Hematopoietic multipotent progenitor cell (in vitro differentiated cells): Measurements from ENCODE around the gene TRIM71. TPM values are rescaled to one million over a fixed set of nuclear protein-coding genes. Genes with fewer than 3 reads are reported as not detected.

Experiments
- DNase-seq, 3 donors: peaks; one replicate each; pipeline ENCODE4 v3.0.0-alpha.2; 2011 to 2015; ENCODE audit warnings: low read depth in 2 of 3, low spot score in 2 of 3
- total RNA-seq: library from RNA; depleted of rRNA; stranded (reverse); fragments of >200 nt; gene quantifications from one replicate; pipeline ENCODE4 v1.2.3, GENCODE V29; 2012

The TRIM71 gene
- total RNA-seq, 1 donor: 0.81 TPM

DNA sequence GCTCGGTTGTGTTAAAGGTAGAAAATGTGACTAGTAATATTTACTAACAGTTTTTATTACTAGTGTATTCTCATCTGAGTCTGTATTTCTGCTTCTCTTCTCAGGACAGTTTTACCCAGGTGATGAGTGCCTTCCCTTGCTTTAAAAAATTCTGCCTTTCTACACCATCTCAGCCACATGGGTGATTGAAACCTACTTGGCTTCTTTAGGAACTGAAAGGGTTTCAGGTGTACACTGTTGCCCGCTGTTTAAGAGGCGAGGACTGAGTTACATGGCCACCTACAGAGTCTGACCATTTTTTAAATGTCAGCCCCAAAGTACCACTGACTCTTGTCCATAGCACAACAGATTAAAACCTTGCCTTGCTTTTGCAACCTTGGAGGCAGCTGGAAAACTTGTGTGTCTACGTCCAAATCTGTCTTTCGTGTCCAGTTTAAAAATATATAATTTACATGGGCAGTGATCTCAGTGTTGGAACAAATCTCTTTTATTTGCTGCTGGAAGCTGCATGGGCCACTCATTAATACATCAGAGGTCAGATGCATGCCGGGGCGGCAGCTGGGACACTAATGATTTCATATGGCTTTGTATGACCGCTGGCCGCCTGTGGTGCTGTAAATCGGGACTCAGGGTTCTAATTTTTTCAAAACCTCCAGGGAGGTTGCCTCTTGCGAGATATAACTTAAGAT, 44.6 kb downstream of the TRIM71 start:
- DNase-seq: no peak

DNA sequence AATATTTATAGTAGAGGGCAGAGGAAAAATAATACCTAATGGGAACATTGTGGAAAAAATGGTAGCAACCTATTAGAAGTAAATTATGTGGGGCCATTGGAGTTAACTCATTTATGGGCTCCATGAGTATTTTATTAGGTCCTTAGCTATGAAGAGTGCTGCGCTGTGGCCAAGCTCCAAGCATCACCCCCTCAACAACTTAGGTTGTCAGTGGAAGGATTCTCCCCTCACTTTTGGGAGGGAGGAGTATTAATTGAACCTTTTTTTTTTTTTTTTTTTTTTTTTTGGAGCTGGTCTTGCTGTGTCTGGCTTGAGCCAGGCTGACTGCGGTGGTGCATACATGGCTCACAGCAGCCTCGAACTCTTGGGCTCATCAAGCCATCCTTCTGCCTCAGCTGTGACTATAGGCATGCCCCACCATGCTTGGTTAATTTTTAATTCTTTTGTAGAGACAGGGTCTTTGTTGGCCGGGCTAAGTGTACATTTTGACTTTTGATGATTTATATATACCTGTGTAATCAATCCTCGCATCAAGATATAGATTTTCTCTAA, 45.2 kb downstream of the TRIM71 start:
- DNase-seq: no peak

DNA sequence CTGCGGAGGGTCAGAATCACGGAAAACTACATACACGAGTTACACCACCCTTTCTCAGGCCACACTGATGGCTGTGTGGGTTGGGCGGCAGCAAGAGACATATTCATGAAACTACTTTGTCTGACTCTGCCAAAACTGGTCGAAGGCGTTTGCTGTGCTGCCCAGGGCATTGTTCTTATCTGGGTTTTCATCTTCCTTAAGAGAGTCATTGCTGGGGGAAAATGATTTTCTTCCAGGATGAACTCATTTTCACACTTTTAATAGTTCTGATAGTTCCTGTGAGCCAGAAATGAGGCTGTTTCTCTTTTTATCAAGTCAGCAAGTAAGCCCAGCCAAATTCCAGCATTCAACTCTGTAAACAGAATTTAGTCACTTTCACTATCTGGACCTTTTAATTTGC, 47.6 kb downstream of the TRIM71 start:
- no peak for DNase-seq

DNA sequence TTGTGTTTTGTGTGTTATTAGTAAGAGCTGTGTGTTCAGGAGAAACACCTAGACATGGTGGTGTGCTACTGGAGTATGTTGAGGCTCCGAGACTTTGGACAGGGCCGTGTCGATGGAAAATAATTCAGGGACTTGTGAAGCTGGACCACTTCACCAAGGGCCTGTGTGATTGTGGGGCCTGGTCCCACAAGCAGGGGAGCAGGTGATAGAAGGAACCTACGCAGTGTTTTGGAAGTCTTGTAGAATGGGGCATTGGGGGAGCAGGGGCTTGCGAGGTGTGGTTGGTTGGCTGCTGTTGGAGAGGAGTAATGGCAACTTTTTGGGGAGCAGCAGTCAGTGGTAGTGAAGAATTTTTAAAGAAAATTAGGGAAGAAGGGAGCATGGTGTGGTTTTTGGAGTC, 48.7 kb downstream of the TRIM71 start:
- no peak for DNase-seq

DNA sequence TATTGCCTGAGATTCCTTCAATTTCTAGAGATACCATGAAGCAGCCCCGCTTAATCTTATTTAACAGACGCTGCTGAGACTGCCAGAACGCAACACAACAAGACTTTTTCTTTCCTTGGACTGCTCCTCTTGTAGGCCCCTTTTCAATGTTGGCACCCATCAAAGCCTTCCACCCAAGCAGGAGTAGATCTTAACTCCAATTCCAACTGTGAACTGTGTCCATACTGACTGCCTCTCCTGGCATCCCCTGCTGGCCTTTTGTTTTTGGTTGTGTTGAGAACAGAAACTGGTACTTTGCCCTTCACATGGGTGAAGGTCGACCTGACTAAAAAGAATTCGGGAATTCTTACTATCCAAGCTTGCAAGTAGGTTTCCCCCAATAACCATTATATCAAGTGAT, 50.2 kb downstream of the TRIM71 start:
- no peak for DNase-seq

DNA sequence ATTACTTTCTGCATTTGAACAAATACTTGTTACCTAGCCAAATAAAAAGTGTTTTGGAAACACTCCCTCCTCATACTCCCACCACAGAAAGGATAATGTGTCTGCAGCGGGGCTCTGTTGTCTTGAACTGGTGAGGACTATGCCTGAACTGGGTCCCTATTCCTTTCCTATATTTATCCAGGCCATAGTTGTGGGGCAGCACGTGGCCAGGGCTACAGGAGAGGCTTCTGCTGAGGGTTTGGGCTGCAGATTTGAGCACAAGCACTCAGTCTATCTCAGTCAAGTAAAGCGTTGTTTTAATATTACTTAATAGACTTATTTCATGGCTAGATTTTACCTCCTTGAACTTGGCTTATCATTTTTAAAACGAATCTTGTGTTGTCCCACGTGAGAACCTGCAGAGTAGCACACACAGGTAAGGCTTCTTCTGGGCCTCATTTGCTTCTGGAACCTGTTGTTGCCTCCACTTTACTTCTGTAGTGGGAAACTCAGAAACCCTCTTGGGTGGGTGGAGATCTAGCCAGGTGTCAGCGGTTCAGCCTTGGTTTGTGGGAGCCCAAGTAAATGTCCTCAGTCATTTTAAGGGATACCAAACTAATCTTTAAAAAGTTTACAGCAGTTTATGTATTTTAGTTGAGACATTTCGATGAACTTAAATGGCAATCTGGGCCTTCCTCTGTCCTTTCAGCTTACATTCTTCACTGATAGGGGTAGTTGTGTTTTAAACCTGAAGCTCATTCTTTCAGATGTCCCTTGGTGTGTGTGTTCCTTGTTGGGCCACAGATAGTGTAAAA, 51.1 kb downstream of the TRIM71 start:
- DNase-seq: no peak

DNA sequence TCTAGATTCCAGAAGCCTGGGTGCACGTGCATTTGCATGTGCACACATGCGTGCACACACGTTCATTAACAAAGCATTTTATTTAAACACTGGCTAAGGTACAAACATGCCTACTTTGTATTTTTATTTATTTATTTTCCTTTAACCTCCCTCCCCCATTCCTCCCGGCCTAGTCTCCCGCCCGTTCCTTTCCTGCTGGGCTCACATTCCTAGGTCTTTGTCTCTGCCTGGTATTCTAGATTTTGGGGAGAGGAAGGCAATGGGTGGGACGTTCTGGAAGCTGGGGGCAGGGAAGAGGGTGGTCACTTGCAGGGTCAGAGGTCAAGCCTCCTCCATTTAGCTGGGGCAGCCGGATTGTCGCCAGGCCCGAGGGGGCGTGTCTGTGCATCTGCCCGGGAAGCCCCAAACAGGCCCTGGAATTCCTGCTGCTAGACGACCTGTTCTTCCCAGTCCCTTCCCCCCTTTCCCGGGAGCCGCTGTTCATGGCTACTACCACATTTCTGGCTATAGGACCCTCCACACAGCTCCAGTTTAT, 51.8 kb downstream of the TRIM71 start:
- no peak for DNase-seq

DNA sequence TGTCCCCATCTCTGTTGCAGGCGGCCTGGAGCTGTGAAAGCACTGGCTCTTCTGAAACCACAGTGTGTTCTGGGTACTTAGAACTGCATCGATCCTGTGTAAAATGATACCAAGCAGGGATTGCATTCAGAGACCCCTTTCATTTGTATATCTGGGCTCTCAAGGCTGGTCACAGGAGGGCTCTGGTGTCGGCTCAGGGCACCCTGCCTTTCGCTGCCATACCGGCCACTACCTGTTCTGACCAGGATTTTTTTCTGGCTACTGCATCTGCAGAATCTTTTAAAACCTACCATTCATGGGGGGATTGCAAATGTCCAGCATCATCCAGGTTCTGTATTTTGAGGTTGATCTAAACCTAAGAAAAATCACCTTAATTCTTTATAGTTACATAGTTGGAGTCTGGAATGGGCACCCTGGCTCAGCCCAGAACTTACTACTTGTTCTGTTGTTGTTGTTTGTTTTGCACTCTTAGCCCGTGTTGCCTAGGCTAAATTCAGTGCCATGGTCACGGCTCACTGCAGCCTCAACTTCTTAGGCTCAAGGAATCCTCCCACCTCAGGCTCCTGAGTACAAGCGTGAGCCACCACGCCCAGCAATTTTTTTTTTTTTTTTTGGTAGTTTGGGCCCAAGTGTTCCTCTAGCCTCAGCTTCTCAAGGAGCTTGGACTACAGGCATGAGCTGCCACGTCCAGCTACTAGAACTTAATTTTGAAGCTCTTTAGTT, 52.7 kb downstream of the TRIM71 start:
- DNase-seq: no peak

DNA sequence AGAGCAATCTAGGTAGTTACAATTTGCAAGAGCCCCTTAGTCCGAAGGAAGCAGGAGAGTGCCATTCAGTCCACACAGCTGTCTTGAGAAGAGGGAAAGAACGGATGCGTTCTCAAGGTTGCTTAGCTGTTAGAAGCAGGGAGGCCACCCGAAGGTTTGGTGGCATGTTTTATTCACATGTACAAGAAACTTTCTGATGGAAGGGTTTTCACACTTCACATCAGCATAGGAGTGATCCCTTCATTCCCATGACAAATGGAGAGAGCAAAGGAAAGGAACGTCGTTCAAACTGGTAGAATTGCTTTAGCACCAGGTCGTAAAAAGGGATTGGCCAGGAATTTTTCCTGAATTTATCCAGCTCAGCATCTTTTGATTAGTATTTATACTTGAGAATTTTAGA, 53.5 kb downstream of the TRIM71 start:
- DNase-seq: no peak

DNA sequence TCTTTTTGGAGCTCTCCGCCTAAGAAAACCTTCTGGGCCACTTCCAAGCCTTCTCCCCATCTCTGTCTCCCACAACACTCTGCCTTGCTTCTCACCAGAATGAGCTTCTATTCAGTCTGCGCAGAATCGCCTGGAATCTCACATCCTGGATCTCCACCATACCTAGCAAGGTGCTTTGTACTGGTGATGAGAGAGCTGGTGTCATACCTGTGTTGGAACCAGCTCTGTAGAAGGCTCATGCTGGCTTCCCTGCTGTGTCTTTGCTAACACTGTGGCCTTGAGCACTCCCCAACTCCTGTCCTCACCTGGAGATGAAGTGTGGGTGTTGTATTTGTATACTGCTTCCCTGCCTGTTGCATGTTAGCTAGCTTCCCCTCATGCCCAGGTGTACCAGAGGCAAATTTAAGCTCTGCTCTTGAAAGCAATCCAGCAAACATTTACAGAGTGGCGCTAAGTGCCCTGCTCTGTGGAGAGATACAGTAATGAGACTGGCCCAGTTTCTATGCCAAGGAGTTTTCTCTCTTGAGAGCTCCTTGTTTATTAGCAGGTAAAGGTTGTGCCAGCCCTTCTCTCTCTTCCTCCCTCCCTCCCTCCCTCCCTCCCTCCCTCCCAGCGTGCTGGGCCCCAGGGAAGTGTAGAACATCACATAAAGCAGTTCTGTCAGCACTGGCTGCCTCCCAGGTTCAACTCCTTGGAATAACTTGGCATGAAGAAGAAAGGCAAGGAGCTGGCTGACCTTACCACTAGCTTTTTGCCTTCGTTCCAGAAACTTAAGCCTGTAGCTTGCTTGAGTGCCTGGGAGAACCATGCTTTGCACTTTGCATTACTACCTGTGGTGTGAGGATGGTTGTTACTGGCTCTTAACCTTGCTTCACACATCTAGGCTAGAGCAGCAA, 54.9 kb downstream of the TRIM71 start:
- no peak for DNase-seq

DNA sequence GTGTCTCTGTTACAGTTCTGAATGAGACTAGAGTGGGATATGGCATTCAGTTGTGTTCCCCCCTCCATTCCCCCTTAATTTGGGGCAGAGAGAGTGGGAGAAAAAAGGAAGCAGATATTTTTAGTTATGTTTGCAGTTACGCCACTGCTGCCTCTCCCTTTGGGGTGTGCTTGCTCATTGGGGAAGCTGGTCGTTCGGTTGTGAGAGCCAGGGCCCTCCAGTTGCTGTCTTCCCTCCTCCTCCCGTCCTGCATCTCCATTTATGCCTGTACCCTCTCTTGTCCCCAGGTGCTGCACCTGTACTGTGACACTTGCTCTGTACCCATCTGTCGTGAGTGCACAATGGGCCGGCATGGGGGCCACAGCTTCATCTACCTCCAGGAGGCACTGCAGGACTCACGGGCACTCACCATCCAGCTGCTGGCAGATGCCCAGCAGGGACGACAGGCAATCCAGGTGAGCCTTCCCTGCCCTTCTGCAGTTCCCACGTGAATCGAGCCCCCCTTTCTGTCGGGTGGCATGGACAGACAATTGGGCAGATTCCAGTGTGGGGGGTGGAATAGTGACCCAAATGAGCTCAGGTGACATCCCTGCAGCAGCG, 55.8 kb downstream of the TRIM71 start:
- peak in 2 of 3 donors; percentile 4 to 30 for DNase-seq

DNA sequence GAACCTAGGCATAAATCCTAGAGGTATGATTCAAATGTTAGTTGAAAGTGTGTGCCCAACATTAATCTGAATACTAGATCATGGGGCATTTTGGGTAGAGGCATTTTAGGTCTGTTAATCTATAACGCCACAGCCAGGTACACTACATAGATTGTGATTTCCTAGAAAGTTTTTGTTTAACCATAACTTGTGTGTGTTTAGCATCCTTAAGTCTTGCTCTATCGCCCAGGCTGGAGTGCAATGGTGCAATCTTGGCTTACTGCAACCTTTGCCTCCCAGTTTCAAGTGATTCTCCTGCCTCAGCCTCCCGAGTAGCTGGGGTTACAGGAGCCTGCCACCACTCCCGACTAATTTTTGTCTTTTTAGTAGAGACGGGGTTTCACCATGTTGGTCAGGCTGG, 59.1 kb downstream of the TRIM71 start:
- DNase-seq: no peak

DNA sequence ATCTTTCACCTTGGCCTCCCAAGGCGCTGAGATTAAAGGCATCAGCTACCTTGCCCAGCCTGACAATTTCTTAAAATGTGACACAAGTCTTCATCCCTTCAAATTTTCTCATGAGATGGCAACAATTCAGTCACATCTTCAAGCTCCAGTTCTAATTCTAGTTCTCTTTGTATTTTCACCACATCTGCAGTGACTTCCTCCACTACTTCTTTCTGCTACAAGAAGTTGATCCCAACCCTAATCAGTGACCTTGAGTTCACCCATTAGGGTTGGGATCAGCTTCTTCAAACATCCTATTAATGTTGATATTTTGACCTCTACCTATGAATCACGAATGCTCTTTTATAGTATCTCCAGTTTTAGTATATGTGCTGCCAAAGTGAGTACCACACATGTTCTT, 59.8 kb downstream of the TRIM71 start:
- no peak for DNase-seq

DNA sequence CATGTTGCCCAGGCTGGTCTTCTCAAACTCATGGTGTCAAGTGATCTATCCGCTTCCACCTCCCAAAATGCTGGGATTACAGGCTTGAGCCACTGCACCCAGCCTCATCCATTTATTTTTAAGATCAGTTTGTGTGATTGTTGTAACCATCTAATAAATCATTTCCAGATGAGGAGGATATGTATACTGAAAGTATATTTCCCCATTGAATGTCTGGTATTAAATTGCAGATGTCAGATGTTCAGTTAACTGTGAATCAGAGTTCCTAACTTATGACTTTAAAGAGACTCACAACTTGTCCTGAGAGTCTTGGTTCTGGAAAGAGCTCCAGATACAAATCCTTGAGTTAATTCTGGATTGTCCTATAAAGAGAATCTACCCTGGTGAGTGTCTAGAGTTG, 62.4 kb downstream of the TRIM71 start:
- no peak for DNase-seq

DNA sequence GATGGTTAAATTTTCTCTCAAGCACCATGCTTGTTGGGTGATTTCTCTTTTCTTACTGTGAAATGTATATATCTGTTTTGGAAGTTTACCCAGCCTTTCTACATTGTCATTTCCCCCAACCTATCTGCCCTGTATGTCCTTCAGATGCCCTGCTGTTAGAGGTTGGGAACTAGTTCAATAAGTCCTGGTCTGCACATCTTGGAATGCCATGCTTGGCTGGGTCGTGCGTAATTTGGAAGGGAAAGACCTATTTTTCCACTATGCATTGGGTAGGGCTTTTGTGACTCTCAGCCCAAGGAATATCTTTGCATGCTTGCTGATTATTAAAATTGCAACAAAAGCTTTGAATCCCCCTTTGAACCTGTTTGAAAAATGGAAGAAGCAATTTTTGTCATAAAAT, 63.8 kb downstream of the TRIM71 start:
- no peak for DNase-seq

DNA sequence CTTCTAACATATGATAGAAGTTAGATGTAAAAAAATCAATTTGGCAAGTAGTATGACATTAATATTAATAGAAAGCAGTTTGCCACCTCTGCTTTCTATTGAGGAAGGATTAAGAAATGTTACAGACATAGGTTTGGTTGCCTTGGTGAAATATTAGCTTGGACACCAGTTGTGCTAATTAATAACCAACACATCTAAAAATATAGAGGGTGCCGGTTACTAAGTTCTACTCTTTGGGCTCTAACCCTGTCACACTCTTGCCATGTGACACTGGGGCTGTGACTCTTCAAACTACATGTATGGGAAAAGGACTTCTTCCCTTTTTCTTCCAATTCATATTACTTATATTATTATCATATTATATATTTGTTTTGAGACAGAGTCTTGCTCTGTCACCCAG, 64.4 kb downstream of the TRIM71 start:
- DNase-seq: no peak

DNA sequence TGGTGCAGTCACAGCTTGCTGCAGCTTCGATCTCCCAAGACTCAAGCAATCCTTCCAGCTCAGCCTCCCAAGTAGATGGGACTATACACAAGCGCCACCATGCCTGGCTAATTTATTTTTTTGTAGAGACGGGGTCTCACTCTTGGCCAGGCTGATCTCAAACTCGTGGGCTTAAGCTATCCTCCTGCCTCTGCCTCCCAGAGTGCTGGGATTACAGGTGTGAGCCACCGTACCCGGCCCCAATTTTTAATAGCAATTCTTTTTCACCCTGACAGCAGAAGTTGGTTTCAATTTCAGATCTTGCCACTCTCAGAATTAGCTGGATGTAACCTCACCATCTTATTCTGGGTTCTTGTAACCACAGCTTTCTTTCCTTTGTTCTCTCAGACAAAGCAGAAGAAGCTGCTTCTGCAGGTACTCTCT, 64.8 kb downstream of the TRIM71 start:
- no peak for DNase-seq

DNA sequence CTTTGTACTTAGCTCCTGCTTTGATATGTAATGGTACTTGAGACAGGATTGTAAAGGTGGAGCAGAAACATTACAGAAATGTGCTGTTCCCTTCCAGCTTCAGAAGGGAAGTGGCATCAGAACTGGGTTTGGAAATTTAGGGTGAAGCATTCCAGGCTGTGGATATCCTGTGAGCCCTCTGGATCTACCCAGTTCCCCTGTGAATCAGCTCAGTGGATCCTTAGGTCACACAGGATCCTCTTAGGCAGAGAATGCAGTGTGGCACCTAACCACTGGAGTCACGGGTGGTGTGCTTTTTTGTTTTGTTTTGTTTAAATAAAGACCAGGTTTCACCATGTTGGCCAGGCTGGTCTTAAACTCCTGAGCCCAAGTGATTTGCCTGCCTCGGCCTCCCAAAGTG, 66.0 kb downstream of the TRIM71 start:
- DNase-seq: no peak

DNA sequence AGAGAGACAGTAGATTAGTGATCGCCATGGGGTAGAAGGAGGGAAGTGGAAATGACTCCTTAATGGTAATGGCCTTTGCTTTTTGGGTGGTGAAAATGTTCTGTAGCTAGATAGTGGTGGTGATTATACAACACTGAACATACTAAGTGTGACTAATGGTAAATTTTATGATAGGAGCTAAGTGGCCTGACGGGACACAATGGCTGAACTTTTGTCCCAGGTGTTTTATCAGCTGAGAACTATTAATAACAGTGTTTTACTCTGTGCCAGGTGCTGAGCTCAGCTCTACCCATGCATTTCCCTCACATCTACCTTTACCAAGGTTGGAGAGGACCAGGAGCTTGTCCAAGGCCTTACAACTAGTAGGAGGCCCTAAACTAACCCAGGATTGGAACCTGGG, 66.8 kb downstream of the TRIM71 start:
- no peak for DNase-seq
